GM18873 (cell line): ENCODE data around the gene TGFBR3.

Experiments
- ATAC-seq: cut with Tn5 transposase; IDR thresholded peaks from one replicate; pipeline ENCODE4 v1.9.1; 2021; ENCODE audit warnings: mild to moderate bottlenecking, moderate library complexity, moderate number of reproducible peaks; ENCODE audit not compliant: unreplicated experiment, low FRiP score

Gene TGFBR3

GRCh38 chr1:91741906-91742305 is 144.0 kb downstream of the TGFBR3 start:
- no peak for ATAC-seq

GRCh38 chr1:91741301-91741700 is 144.7 kb downstream of the TGFBR3 start:
- no peak for ATAC-seq

GRCh38 chr1:91737650-91738049 is 148.3 kb downstream of the TGFBR3 start:
- no peak for ATAC-seq

GRCh38 chr1:91736715-91737615 is 149.0 kb downstream of the TGFBR3 start:
- ATAC-seq, result no peak

- no peak for ATAC-seq
These were observed 149.7 kb downstream of the TGFBR3 start for GRCh38 chr1:91736146-91736714.

- no peak for ATAC-seq
These were observed 150.6 kb downstream of the TGFBR3 start for GRCh38 chr1:91735266-91735845.

- no peak for ATAC-seq
These were observed 151.2 kb downstream of the TGFBR3 start for GRCh38 chr1:91734761-91735160.

- no peak for ATAC-seq
These were observed 152.7 kb downstream of the TGFBR3 start for GRCh38 chr1:91733108-91733710.

- no peak for ATAC-seq
These were observed 153.5 kb downstream of the TGFBR3 start for GRCh38 chr1:91732291-91733107.

GRCh38 chr1:91731815-91732214 is 154.1 kb downstream of the TGFBR3 start:
- ATAC-seq, result peak; percentile 6

GRCh38 chr1:91730801-91731732 is 154.9 kb downstream of the TGFBR3 start:
- peak; percentile 38 for ATAC-seq

- no peak for ATAC-seq
These were observed 156.2 kb downstream of the TGFBR3 start for GRCh38 chr1:91729621-91730358.

- ATAC-seq, result no peak
These were observed 158.2 kb downstream of the TGFBR3 start for GRCh38 chr1:91727763-91728162.

GRCh38 chr1:91725989-91726721 is 159.8 kb downstream of the TGFBR3 start:
- ATAC-seq, result no peak

GRCh38 chr1:91725618-91725988 is 160.3 kb downstream of the TGFBR3 start:
- ATAC-seq, result no peak

- no peak for ATAC-seq
These were observed 161.3 kb downstream of the TGFBR3 start for GRCh38 chr1:91724644-91725043.

GRCh38 chr1:91724231-91724630 is 161.7 kb downstream of the TGFBR3 start:
- ATAC-seq, result no peak

- ATAC-seq, result no peak
These were observed 165.9 kb downstream of the TGFBR3 start for GRCh38 chr1:91720044-91720443.
